HEK293 (cell line): ENCODE results near the gene VEPH1.

Experiments
- CTCF ChIA-PET: fragments of 350-600 bp; formaldehyde crosslinking; extraction: SDS; loops from one replicate; lab custom pipeline; 2021; ENCODE audit warnings: antibody characterized with exemption; lab: Yijun Ruan, JAX
- POLR2A ChIA-PET: fragments of 300-600 bp; formaldehyde crosslinking; extraction: SDS; loops from one replicate; lab custom pipeline; 2020; ENCODE audit warnings: antibody characterized with exemption, inconsistent platforms; lab: Yijun Ruan, JAX
- H3K27ac ChIP-seq: fragments of 200-500 bp; sonication (Bioruptor generic); 2 replicates; pipeline ENCODE4 v1.5.1; 2014; ENCODE audit warnings: low read depth, low read length, control low read depth, inconsistent platforms; ENCODE audit errors: extremely low read depth
- H3K36me3 ChIP-seq, 2 experiments: fragments of 200-500 bp in 1 of 2; sonication (Bioruptor generic) in 1 of 2; 1 replicate in 1 of 2; 2 replicates in 1 of 2; pipeline ENCODE4 v1.5.1; 2014 to 2017; ENCODE audit warnings: inconsistent platforms in 2 of 2, low read length in 2 of 2; ENCODE audit not compliant: control insufficient read depth in 2 of 2, insufficient read depth in 1 of 2
- H3K4me1 ChIP-seq: fragments of 200-500 bp; sonication (Bioruptor generic); 2 replicates; pipeline ENCODE4 v1.5.1; 2014; ENCODE audit warnings: mild to moderate bottlenecking, low read length, inconsistent platforms; ENCODE audit not compliant: control insufficient read depth, insufficient read depth
- H3K4me3 ChIP-seq: 2 replicates; pipeline ENCODE4 v1.5.1; 2011; ENCODE audit warnings: low read depth, mild to moderate bottlenecking, control low read depth, low read length, moderate library complexity
- H3K9me3 ChIP-seq: fragments of 200-500 bp; sonication (Bioruptor generic); 2 replicates; pipeline ENCODE4 v1.5.1; 2014; ENCODE audit warnings: low read depth, low read length, inconsistent platforms; ENCODE audit not compliant: control insufficient read depth, insufficient read depth
- GLI2 ChIP-seq: fragments of 450-650 bp; formaldehyde crosslinking; IDR thresholded peaks from 2 replicates; pipeline ENCODE4; 2017; ENCODE audit warnings: missing biosample characterization, missing genetic modification characterization, low read depth, borderline replicate concordance
- GLI4 ChIP-seq: fragments of 450-650 bp; formaldehyde crosslinking; IDR thresholded peaks from 2 replicates; pipeline ENCODE4 v1.5.1; 2016; ENCODE audit warnings: missing biosample characterization, missing genetic modification characterization
- KLF8 ChIP-seq: fragments of 450-650 bp; formaldehyde crosslinking; IDR thresholded peaks from 2 replicates; pipeline ENCODE4 v1.5.1; 2016; ENCODE audit warnings: missing biosample characterization, missing genetic modification characterization
- PRDM1 ChIP-seq: fragments of 450-650 bp; formaldehyde crosslinking; IDR thresholded peaks from 2 replicates; pipeline ENCODE4; 2016; ENCODE audit warnings: missing biosample characterization, missing genetic modification characterization
- ZBTB20 ChIP-seq: fragments of 450-650 bp; formaldehyde crosslinking; IDR thresholded peaks from 2 replicates; pipeline ENCODE4 v1.5.1; 2016; ENCODE audit warnings: missing biosample characterization, missing genetic modification characterization
- ZFP37 ChIP-seq: fragments of 450-650 bp; formaldehyde crosslinking; IDR thresholded peaks from 2 replicates; pipeline ENCODE4 v1.5.1; 2016; ENCODE audit warnings: missing biosample characterization, missing genetic modification characterization
- ZFP41 ChIP-seq: fragments of 450-650 bp; formaldehyde crosslinking; IDR thresholded peaks from 2 replicates; pipeline ENCODE4 v1.5.1; 2016; ENCODE audit warnings: missing biosample characterization, missing genetic modification characterization, borderline replicate concordance
- ZNF114 ChIP-seq: fragments of 450-650 bp; formaldehyde crosslinking; IDR thresholded peaks from 2 replicates; pipeline ENCODE4 v1.5.0; 2017; ENCODE audit warnings: missing biosample characterization, missing genetic modification characterization
- ZNF121 ChIP-seq: fragments of 450-650 bp; formaldehyde crosslinking; IDR thresholded peaks from 2 replicates; pipeline ENCODE4 v1.5.1; 2016; ENCODE audit warnings: missing biosample characterization, missing genetic modification characterization
- ZNF155 ChIP-seq: fragments of 450-650 bp; formaldehyde crosslinking; IDR thresholded peaks from 2 replicates; pipeline ENCODE4 v1.5.1; 2016; ENCODE audit warnings: missing biosample characterization, missing genetic modification characterization
- ZNF157 ChIP-seq: fragments of 450-650 bp; formaldehyde crosslinking; IDR thresholded peaks from 2 replicates; pipeline ENCODE4 v1.5.1; 2016; ENCODE audit warnings: missing biosample characterization, missing genetic modification characterization
- ZNF214 ChIP-seq: fragments of 450-650 bp; formaldehyde crosslinking; IDR thresholded peaks from 2 replicates; pipeline ENCODE4 v1.5.1; 2017; ENCODE audit warnings: missing biosample characterization, mild to moderate bottlenecking, missing genetic modification characterization, borderline replicate concordance
- ZNF341 ChIP-seq: fragments of 450-650 bp; formaldehyde crosslinking; IDR thresholded peaks from 2 replicates; pipeline ENCODE4; 2016; ENCODE audit warnings: low read depth, missing biosample characterization, missing genetic modification characterization
- ZNF416 ChIP-seq: fragments of 450-650 bp; formaldehyde crosslinking; IDR thresholded peaks from 2 replicates; pipeline ENCODE4 v1.5.1; 2016; ENCODE audit warnings: missing biosample characterization, missing genetic modification characterization
- ZNF426 ChIP-seq: fragments of 450-650 bp; formaldehyde crosslinking; IDR thresholded peaks from 2 replicates; pipeline ENCODE4 v1.5.1; 2017; ENCODE audit warnings: missing biosample characterization, missing genetic modification characterization, mild to moderate bottlenecking, inconsistent platforms, moderate library complexity
- ZNF48 ChIP-seq: fragments of 450-650 bp; formaldehyde crosslinking; IDR thresholded peaks from 2 replicates; pipeline ENCODE4 v1.5.1; 2016; ENCODE audit warnings: missing biosample characterization, missing genetic modification characterization
- ZNF521 ChIP-seq: fragments of 450-650 bp; formaldehyde crosslinking; IDR thresholded peaks from 2 replicates; pipeline ENCODE4 v1.5.1; 2017; ENCODE audit warnings: missing biosample characterization, mild to moderate bottlenecking, missing genetic modification characterization
- ZNF548 ChIP-seq: fragments of 450-650 bp; formaldehyde crosslinking; IDR thresholded peaks from 2 replicates; pipeline ENCODE4 v1.5.1; 2016; ENCODE audit warnings: missing biosample characterization, missing genetic modification characterization
- ZNF549 ChIP-seq: fragments of 450-650 bp; IDR thresholded peaks from 2 replicates; pipeline ENCODE4 v1.5.1; 2018; ENCODE audit warnings: missing biosample characterization, missing genetic modification characterization, mild to moderate bottlenecking, inconsistent platforms, moderate library complexity
- ZNF600 ChIP-seq: fragments of 450-650 bp; formaldehyde crosslinking; IDR thresholded peaks from 2 replicates; pipeline ENCODE4 v1.5.1; 2016; ENCODE audit warnings: missing biosample characterization, missing genetic modification characterization
- ZNF747 ChIP-seq: fragments of 450-650 bp; formaldehyde crosslinking; IDR thresholded peaks from 2 replicates; pipeline ENCODE4 v1.5.1; 2016; ENCODE audit warnings: missing biosample characterization, missing genetic modification characterization
- TF ChIP-seq, protein P1 (sequence below): fragments of 450-650 bp; formaldehyde crosslinking; IDR thresholded peaks from 2 replicates; pipeline ENCODE4 v1.5.1; 2016; ENCODE audit warnings: missing biosample characterization, missing genetic modification characterization
- TF ChIP-seq, protein P2 (sequence below): fragments of 450-650 bp; formaldehyde crosslinking; conservative IDR thresholded peaks from 2 replicates; pipeline ENCODE4 v1.5.1; 2016; ENCODE audit warnings: low read depth, missing biosample characterization, missing genetic modification characterization

Gene VEPH1

GRCh38 chr3:157356541-157356940, 146.7 kb downstream of the VEPH1 start:
- Histone ChIP-seq H3K9me3 (no peaks in the 10 kb centered on the region), H3K4me3 (no peak overlapping the region), H3K36me3 (no peaks in the 10 kb centered on the region), H3K27ac (no peak overlapping the region), H3K4me1 (no peaks in the 10 kb centered on the region)
- TF ChIP-seq PRDM1 (tag by site-specific recombination): no peak
- no peak for TF ChIP-seq ZFP41
- TF ChIP-seq ZNF600 (tag by site-specific recombination): no peak
- no peak for TF ChIP-seq ZNF48 (tag by site-specific recombination)
- no peak for TF ChIP-seq ZNF549 (tag by site-specific recombination)
- no peak for TF ChIP-seq ZBTB20 (tag by site-specific recombination)
- no peak for TF ChIP-seq ZNF747 (tag by site-specific recombination)
- no peak for TF ChIP-seq ZNF214
- no peak for TF ChIP-seq ZNF426 (tag by site-specific recombination)
- TF ChIP-seq ZNF114: no peak
- no peak for TF ChIP-seq GLI4 (tag by site-specific recombination)
- no peak for TF ChIP-seq ZNF548 (tag by site-specific recombination)
- no peak for TF ChIP-seq ZNF521 (tag by site-specific recombination)
- TF ChIP-seq ZNF341 (tag by site-specific recombination): no peak
- TF ChIP-seq, protein P1, sequence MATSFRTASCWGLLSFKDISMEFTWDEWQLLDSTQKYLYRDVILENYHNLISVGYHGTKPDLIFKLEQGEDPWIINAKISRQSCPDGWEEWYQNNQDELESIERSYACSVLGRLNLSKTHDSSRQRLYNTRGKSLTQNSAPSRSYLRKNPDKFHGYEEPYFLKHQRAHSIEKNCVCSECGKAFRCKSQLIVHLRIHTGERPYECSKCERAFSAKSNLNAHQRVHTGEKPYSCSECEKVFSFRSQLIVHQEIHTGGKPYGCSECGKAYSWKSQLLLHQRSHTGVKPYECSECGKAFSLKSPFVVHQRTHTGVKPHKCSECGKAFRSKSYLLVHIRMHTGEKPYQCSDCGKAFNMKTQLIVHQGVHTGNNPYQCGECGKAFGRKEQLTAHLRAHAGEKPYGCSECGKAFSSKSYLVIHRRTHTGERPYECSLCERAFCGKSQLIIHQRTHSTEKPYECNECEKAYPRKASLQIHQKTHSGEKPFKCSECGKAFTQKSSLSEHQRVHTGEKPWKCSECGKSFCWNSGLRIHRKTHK (tag by site-specific recombination): no peak
- no peak for TF ChIP-seq ZFP37
- TF ChIP-seq ZNF157 (tag by site-specific recombination): no peak
- no peak for TF ChIP-seq ZNF155 (tag by site-specific recombination)
- TF ChIP-seq ZNF121 (tag by site-specific recombination): no peak
- no peak for TF ChIP-seq KLF8 (tag by site-specific recombination)
- CTCF ChIA-PET: interaction anchor here (0.5 kb wide), 1 partner anchor 54 kb away, joined by 3 read pairs; no protein-coding TSS in a partner anchor
- POLR2A ChIA-PET: no interaction called here

DNA sequence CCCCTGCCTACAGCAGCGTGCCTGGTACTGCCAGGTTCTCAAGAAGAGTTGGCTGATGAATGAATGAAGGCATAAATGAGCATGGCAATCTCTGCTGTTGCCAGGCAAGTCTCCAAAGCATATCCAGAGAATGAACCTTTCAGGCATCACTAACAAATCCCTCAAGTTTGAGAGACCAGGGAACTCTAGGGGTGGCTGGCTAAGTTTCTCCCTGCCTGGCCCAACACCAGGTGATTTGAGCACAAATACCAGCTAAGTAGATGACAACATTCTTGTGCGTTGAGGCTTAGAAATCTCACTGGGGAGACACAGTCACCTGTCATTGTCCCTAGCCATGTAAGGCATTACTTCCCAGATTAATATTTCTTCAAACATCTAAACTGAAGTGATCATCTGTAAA, 147.9 kb downstream of the VEPH1 start:
- no peak overlapping the region for H3K27ac ChIP-seq
- CTCF ChIA-PET: interaction anchor here (0.6 to 1.0 kb wide), 3 partner anchors 8 to 424 kb away, joined by 3 to 4 read pairs (median 4); no protein-coding TSS in a partner anchor
- no peak overlapping the region for H3K4me3 ChIP-seq
- TF ChIP-seq ZNF416 (tag by site-specific recombination): no peak
- TF ChIP-seq, protein P2, sequence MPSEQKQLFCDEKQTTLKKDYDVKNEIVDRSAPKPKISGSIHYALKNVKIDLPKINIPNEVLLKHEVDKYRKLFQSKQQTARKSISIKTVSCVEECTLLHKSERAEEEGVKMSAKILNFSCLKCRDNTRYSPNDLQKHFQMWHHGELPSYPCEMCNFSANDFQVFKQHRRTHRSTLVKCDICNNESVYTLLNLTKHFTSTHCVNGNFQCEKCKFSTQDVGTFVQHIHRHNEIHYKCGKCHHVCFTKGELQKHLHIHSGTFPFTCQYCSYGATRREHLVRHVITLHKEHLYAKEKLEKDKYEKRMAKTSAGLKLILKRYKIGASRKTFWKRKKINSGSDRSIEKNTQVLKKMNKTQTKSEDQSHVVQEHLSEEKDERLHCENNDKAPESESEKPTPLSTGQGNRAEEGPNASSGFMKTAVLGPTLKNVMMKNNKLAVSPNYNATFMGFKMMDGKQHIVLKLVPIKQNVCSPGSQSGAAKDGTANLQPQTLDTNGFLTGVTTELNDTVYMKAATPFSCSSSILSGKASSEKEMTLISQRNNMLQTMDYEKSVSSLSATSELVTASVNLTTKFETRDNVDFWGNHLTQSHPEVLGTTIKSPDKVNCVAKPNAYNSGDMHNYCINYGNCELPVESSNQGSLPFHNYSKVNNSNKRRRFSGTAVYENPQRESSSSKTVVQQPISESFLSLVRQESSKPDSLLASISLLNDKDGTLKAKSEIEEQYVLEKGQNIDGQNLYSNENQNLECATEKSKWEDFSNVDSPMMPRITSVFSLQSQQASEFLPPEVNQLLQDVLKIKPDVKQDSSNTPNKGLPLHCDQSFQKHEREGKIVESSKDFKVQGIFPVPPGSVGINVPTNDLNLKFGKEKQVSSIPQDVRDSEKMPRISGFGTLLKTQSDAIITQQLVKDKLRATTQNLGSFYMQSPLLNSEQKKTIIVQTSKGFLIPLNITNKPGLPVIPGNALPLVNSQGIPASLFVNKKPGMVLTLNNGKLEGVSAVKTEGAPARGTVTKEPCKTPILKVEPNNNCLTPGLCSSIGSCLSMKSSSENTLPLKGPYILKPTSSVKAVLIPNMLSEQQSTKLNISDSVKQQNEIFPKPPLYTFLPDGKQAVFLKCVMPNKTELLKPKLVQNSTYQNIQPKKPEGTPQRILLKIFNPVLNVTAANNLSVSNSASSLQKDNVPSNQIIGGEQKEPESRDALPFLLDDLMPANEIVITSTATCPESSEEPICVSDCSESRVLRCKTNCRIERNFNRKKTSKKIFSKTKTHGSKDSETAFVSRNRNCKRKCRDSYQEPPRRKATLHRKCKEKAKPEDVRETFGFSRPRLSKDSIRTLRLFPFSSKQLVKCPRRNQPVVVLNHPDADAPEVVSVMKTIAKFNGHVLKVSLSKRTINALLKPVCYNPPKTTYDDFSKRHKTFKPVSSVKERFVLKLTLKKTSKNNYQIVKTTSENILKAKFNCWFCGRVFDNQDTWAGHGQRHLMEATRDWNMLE (tag by site-specific recombination): no peak
- no peak for TF ChIP-seq GLI2 (tag by site-specific recombination)
- H3K9me3 ChIP-seq: no peaks in the 10 kb centered on the region
- POLR2A ChIA-PET: no interaction called here
- H3K4me1 ChIP-seq: no peaks in the 10 kb centered on the region
- H3K36me3 ChIP-seq: no peaks in the 10 kb centered on the region
